Chondrocyte (in vitro differentiated cells): ENCODE data around the gene PGLYRP2. TPM values are rescaled to one million over a fixed set of nuclear protein-coding genes. Genes with fewer than 3 reads are reported as not detected.

Experiments used
- microRNA-seq: library from miRNA; unstranded; fragments of <30 nt; microRNA quantifications from one replicate; pipeline ENCODE4 v1.2.0, GENCODE V29; 2020; ENCODE audit warnings: borderline number of aligned reads
- total RNA-seq: library from RNA; stranded (reverse); gene quantifications from 3 replicates; pipeline ENCODE4 v1.2.1, GENCODE V29; 2021

Gene PGLYRP2
- total RNA-seq, 1 donor from 2014 or later, result not detected

Small RNA genes within 50 kb of the gene (microRNA-seq; reads per million reads assigned to microRNA genes)
- gene MIR1470, result not detected

Other genes with a start within 250 kb of the PGLYRP2 start
- 0.15 to 0.38 TPM in 2 of 3 replicates, not detected in the other for gene EPHX3, start 247.1 kb downstream of the PGLYRP2 start, total RNA-seq
- 83.8 to 108 TPM (median 104 TPM) in 3 replicates for gene BRD4, start 147.0 kb downstream of the PGLYRP2 start, total RNA-seq
- gene AKAP8, start 99.7 kb downstream of the PGLYRP2 start, total RNA-seq, result 21.3 to 23.5 TPM (median 23.0 TPM) in 3 replicates
- 69.5 to 103 TPM (median 76.0 TPM) in 3 replicates for gene AKAP8L, start 60.5 kb downstream of the PGLYRP2 start, total RNA-seq
- gene WIZ, start 29.5 kb downstream of the PGLYRP2 start, total RNA-seq, result 50.6 to 54.0 TPM (median 52.4 TPM) in 3 replicates
- gene RASAL3, start 15.0 kb downstream of the PGLYRP2 start, total RNA-seq, result 0.05 TPM in 1 of 3 replicates, not detected in the others
- gene CYP4F22, start 29.0 kb upstream of the PGLYRP2 start, total RNA-seq, result not detected in 3 replicates
- gene CYP4F8, start 135.7 kb upstream of the PGLYRP2 start, total RNA-seq, result not detected in 3 replicates
- not detected in 3 replicates for gene CYP4F3, start 161.4 kb upstream of the PGLYRP2 start, total RNA-seq
- not detected in 3 replicates for gene CYP4F12, start 193.6 kb upstream of the PGLYRP2 start, total RNA-seq
- not detected in 3 replicates for gene OR10H2, start 248.5 kb upstream of the PGLYRP2 start, total RNA-seq